HG02938 (cell line): Measurements from ENCODE around the gene PCMT1.
"Not testable (repeated sequence)": the region's sequence is repeated elsewhere in the genome, so short reads cannot be mapped to it uniquely, and the experiment has no call there.

Experiments used
- ATAC-seq: cut with Tn5 transposase; IDR thresholded peaks from one replicate; pipeline ENCODE4 v1.9.1; 2021; ENCODE audit warnings: mild to moderate bottlenecking, moderate library complexity; ENCODE audit not compliant: unreplicated experiment

PCMT1 gene

GRCh38 chr6:149852881-149853280 is 103.3 kb downstream of the PCMT1 start:
- no peak for ATAC-seq

- not testable (repeated sequence) for ATAC-seq
Measured at GRCh38 chr6:149854017-149854416, 104.5 kb downstream of the PCMT1 start.

GRCh38 chr6:149854532-149854931 is 105.0 kb downstream of the PCMT1 start:
- no peak for ATAC-seq

GRCh38 chr6:149855040-149855654 is 105.6 kb downstream of the PCMT1 start:
- no peak for ATAC-seq

GRCh38 chr6:149855741-149856140 is 106.2 kb downstream of the PCMT1 start:
- no peak for ATAC-seq

GRCh38 chr6:149856256-149856994 is 106.9 kb downstream of the PCMT1 start:
- ATAC-seq = no peak

GRCh38 chr6:149857541-149857940 is 108.0 kb downstream of the PCMT1 start:
- ATAC-seq = no peak

- no peak for ATAC-seq
Measured at GRCh38 chr6:149859368-149859767, 109.8 kb downstream of the PCMT1 start.

GRCh38 chr6:149859938-149860337 is 110.4 kb downstream of the PCMT1 start:
- no peak for ATAC-seq

- ATAC-seq = no peak
Measured at GRCh38 chr6:149860513-149860833, 110.9 kb downstream of the PCMT1 start.
